ENCODE measurements around the gene NKX1-1.
A peak's percentile ranks its signal among the peaks of the same experiment; 100 is the strongest.

The NKX1-1 gene

DNA sequence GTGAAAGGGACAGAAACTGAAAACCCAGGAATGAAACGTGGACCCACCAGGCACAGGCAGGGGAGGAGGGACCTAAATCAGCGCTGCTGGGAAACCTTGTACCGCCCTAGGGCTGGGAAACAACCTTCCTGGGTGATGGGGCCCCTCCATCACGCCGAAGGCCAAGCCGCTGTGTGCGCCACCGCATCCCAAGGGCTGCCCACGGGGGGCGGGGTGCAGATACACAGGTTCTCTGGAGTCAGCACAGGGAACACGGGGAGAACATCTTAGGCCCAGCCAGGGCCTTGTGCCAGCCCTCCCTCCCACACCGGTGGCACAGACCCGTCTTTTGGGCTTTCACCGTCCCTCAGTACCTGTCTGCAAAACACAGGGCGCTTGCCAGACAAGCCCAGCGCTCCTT is 46.3 kb downstream of the NKX1-1 start:
- no peak for DNase-seq

DNA sequence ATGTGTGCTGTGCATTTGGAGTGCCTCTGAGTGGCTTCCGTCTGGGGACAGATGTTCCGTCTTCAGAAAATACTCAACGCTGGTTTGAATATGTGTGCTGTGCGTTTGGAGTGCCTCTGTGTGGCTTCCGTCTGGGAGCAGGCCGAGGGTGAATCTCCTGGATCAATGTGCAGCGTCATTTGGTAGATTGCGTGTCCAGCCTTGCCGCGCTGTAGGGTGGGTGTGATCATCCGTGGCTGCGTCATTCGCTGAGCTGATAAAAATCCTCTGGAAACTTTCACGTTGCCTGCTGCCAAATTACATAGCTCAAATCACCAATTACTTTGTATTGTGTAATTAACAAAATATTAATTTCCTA is 47.1 kb downstream of the NKX1-1 start:
- peak; percentile 28 for DNase-seq

DNA sequence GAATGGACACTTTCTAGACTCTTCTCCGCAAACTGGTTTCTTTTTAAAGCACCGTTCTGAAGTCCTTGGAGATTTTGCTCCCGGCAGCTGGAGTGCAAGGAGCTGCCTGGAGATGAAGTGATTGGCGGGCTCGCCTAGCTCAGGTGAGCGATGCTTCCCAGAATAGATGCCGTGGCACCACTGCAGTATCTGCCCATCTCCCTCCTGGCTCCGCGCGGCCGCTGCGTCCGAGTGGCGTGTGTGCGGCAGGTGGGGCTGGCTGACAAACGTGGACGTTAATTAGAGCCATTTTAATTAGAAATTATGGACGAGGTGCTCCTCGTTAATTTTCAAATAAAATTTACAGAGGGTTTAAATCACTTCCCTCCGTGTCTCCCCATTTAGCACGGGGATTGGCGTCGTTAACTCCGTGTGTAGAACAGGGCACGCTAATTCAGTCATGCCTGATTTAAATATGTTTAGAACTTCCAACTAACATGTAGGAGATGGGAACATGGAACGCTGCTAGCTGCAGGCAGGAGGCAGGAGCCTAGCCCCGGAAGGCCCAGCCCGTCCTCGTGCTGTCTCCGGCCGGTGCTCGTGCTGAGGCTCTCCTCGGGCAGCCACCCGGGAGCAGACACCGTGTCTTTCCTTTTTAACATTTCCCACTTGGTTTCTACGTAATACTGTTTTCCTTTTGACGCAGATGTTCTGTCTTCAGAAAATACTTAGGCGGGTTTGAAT is 47.7 kb downstream of the NKX1-1 start:
- DNase-seq = no peak

DNA sequence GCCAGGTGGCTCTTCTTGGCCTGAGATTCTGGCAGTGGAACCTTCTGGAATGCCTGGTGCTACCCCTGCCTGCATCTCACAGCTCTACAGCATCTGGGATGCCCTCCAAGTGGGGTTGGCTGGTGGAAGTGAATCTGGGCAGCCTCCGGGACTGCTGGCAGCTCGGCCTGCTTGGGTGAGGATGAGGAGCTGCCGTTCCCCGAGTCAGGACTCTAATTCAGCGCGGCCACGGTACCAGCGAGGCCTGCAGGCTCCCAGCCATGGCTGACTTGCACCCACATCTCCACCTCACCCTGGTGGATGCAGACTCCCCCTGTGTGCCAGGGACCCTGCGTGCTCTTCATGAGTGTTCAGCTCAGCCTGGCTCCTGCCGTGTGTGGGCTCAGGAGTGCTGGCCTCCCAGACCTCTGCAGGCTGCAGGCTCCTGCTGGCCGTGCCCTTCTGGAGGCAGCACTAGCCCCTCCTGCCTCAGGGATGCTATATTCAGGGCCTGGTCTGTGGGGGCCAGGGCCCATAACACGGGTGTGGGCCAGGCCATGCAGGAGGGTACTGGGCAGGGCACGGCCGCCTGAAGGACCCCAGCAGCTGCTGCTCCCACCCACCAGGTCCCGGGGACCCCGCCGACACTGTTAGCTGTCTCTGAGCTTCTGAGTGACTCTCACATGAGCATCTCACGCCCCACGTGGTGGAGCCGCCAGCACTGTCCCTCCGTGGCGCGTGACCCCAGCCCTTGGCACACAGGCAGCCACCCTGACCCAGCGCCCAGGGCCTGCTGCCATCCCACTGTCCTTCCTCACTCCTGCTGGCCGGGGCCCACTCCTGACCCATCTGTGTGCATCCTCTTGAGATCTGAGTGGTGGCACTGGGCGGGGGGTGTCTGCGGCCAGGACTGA is 48.6 kb downstream of the NKX1-1 start:
- no peak for DNase-seq

DNA sequence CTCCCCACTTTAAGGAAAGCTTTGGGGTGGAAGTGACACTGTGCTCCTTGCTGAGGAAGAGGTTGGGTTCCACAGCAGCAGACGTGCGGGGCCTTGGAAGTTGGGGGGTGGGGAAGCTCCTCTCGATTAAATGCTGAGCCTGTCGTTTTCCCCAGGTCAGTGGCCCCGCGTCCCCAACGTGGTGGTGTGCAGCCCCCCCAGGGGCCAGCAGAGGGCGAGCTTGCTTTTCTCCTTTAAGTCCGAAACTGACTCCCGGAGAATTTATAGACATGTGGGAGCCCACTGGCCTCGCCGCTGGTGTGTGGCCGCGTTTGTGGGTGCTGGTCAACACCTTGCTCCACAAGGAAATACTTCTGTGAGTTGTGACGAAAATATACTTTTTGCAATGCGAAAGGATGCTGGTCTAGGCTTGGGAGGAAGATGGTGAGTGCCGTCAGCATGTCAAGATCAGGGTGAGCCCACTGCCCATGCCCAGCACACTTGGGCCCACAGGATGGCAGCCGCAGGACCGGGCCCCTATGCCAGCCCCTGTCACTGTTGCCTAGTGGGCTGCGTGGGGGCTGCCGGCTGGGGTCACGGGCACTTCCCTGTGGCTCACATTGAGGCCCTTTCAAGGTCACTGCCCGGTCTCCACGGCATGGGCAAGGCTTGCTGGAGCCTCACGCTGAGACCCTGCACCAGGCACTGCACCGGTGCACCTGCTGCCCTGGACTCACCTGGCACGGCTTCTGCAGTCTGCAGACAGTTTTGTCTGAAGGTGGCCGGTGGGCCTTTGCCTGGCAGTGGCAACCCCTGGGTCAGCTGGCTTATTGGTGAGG is 49.9 kb downstream of the NKX1-1 start:
- peak; percentile 48 for DNase-seq

DNA sequence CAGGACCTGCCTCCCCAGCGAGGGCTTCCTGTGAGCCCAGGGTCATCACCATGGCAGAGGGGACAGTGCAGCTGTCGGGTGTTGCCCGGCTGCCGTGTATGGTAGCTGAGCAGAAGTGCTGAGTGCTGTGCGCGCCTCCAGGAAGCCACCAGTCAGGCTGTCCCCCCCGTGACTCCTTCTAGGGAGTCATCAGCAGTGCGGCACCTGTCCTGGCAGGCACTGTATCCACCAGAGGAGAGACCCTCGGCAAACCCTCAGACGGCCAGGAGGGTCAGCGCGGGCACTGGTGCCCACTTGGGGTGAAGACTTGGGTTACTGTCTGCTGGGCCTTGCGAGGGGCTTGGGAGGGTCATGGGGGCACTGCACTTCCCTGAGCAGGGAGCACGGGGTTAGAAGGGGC is 50.9 kb downstream of the NKX1-1 start:
- DNase-seq = no peak

DNA sequence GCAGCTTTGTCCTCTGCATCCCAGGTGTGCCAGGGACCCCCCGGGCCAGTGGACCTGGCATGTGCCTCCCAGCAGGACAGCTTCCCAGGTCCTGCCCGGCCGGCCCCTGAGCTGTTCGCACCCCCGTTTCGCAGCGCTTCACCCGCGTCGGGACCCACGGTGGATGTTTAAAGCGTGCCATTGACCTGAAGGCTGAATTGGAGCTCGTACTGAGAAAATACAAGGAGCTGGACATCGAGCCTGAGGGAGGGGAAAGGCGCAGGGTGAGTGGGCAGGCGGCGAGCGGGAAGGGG is 51.3 kb downstream of the NKX1-1 start:
- no peak for DNase-seq

DNA sequence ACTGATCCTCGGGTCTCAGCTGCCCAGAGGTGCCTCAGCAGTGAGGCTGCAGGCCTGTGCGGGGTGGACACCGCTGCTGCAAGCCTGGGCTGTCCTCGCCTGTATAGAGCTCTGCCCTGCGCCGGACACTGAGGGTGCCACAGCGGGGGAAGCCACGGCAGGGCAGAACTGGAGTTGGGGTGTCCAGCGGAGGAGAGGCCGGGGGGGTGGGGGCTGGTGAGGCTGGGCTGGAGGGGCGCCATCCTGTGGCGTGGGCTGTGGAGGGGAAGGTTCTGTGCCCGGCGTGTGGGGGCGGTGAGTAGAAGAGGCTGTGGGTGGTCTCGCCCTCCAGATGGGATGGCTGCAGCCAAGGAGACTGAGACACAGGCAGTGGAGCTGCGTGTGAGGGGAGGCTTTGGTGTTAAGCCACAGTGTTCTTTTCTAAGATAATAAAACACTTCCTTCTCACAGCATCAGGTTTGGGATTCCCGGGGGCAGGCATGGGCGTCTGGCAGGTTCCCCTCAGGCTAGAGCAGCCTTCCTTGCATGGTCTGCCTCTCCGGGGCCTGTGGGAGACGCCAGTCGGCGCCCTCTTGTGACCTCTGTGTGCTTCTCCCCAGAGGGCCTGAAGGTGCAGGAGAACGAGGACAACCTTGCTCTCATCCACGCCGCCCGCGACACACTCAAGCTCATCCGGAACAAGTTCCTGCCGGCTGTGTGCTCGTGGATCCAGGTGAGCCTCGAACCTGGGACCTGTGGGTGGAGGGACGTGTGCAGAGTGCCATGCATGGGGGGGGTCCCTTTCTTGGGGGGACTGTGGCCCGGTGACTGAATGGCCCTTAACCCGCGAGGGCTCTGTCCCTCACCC is 51.9 kb downstream of the NKX1-1 start:
- DNase-seq = no peak

DNA sequence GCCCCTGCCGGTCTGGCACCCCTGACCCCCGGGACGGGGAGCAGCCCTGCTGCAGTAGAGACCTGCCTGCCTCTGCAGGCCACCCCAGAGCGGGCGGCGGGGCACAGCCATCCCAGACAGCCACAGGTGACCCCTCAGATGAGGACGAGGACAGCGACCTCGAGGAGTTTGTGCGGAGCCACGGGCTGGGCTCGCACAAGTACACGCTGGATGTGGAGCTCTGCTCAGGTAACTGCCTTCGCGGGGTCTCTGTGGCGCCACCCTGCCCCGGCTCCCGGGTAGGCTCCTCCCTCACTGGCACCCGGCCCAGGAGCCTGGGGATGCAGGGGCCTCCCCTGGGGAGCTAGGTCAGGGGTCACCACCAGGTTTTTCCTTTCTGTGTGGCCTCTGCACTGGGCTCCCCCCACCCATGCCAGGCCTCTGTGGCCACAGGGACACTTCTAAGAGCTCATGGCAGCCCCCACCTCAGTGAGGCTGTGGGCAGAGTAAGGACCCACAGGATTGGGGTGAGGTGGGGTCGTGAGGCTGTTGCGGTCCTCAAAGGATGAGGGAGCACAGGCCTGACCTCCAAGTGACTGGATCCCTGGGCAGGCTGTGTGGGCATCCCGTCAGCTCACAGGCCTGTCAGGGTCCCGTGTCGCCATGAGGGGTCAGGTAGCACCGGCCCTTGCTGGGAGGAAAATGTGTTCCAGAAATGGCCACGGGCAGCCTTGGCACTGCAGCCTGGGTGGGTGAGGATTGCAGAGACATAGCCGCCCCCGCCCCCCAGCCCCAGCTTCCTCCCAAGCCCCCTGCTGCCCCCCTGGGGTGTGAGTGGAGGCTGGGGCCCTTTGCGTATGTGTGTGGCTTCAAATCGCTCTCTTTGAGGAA is 52.8 kb downstream of the NKX1-1 start:
- no peak for DNase-seq

Data from fibroblast of skin of scalp (primary cell).